GM18907 (cell line): ENCODE results near the gene TASP1.
"Not testable (repeated sequence)": the region's sequence is repeated elsewhere in the genome, so short reads cannot be mapped to it uniquely, and the experiment has no call there.

Experiments used
- ATAC-seq: cut with Tn5 transposase; IDR thresholded peaks from one replicate; pipeline ENCODE4 v1.9.1; 2021; ENCODE audit warnings: mild to moderate bottlenecking, moderate library complexity; ENCODE audit not compliant: unreplicated experiment

The TASP1 gene

GRCh38 chr20:13403453-13403852 is 235.3 kb downstream of the TASP1 start:
- no peak for ATAC-seq

DNA sequence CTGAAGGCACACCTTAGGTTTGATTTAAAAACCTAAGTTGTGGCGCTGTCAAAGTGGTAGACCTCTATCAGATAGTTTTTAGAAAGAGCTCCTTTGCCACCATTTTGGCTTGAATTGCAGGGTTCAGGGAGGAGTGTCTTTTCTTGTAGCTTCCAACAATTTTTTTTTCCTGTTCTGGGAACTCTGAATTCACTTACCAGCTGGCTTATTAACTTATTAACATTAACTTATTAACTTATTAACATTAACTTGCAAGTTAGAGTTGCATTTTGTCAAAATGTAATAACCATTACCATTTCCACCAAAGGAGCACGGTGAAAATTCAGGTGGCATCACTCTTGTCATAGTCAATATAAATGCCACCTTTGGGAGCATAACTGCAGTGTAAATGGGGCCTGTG is 235.7 kb downstream of the TASP1 start:
- ATAC-seq, result no peak

GRCh38 chr20:13402171-13402760 is 236.5 kb downstream of the TASP1 start:
- ATAC-seq, result no peak

DNA sequence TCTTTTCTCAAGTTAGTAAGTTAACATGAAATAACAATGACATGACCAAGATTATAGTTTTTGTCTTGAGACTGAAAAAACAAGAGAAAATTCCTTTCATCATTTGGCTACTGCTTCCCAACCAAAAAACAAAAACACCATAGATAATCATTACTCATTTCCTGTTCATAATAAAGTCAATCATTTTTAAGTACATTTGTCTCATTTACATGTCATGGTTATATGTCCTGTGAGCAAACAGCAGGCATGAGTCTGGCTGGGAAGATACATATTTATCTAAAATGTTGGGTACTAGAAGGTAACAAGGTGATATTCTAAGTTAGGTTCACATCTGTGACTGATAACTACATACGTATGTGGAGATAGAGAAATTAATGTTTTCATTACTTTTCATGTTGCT is 237.1 kb downstream of the TASP1 start:
- ATAC-seq, result no peak

GRCh38 chr20:13400453-13400852 is 238.3 kb downstream of the TASP1 start:
- no peak for ATAC-seq

GRCh38 chr20:13397300-13397724 is 241.4 kb downstream of the TASP1 start:
- no peak for ATAC-seq

- no peak for ATAC-seq
These were observed 241.9 kb downstream of the TASP1 start for GRCh38 chr20:13396826-13397225.

DNA sequence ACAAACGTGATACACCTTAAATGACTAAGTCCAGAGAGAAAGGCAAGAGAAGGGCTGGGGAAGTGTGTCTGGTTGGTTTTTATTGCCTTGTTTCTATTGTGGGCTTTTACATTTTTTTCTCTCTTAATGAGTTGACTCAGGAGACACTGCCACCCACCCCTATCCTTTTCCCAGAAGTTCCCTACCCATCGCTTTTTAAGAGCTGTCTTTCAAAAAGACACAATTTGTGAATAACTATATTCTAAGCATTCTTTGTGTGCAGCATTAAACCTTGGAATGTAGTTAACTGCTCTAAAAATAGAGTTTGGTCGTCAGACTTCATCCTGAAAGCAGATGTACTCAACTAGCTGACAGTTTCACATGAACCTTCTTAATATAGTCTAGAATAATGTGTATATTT is 242.7 kb downstream of the TASP1 start:
- ATAC-seq, result no peak

- no peak for ATAC-seq
These were observed 243.5 kb downstream of the TASP1 start for GRCh38 chr20:13395232-13395631.

DNA sequence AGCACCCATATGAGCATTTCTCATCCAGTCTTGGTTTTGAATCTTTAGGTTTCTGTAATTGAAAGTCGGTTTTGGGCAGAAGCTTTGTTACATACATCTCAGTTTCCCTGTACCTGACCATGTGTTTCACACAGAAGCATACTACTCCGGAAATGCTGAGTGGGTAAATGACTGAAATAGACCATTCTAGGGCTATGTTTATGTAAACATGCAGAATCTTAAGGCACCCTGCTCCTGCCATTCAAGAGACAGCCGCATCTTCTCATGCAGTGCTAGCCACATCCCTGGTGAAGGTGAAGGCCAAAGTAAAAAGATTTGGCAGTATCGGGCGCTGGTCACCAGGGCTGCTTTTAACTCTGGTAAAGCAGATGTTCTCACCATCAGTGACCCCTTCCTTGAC is 246.3 kb downstream of the TASP1 start:
- ATAC-seq, result no peak

GRCh38 chr20:13389115-13389514 is 249.6 kb downstream of the TASP1 start:
- no peak for ATAC-seq

DNA sequence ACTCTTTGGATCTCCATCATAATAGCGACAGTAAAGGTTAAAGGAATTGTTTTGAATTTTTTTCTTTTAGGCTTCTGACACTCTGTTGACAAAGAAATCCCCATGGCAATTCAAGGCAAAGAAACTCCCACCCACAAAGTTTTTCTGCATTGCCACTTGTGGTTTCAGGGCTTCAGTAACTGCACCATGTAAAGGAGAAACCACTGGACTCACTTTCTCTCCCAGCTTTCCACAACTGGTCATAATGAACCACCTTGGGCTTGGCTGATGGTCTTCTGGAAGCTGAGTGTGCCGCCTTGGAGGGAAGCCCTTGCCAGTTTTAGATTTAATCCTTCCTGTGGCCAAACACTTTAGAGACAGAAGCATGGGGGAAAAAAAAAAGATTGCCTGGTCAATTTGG is 254.6 kb downstream of the TASP1 start:
- ATAC-seq, result no peak

DNA sequence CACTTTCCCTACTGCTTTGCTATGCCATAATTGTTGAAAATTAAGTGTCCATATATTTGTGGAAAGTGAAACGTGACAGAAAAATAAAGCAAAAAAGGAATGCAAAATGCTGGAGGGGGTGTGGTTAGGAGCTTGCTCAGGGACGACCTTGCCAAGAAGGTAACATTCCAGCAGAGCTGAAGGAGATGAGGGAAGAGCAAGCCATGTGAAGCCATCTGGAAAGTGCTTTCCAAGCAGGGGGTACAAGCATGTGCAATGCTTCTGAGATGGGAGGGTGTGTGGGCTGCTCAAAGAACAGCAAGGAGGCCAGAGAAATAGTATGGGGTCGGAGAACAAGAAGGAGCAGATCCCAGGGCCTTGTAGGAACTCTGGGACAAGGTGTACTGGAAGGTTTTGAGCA is 255.9 kb downstream of the TASP1 start:
- no peak for ATAC-seq

DNA sequence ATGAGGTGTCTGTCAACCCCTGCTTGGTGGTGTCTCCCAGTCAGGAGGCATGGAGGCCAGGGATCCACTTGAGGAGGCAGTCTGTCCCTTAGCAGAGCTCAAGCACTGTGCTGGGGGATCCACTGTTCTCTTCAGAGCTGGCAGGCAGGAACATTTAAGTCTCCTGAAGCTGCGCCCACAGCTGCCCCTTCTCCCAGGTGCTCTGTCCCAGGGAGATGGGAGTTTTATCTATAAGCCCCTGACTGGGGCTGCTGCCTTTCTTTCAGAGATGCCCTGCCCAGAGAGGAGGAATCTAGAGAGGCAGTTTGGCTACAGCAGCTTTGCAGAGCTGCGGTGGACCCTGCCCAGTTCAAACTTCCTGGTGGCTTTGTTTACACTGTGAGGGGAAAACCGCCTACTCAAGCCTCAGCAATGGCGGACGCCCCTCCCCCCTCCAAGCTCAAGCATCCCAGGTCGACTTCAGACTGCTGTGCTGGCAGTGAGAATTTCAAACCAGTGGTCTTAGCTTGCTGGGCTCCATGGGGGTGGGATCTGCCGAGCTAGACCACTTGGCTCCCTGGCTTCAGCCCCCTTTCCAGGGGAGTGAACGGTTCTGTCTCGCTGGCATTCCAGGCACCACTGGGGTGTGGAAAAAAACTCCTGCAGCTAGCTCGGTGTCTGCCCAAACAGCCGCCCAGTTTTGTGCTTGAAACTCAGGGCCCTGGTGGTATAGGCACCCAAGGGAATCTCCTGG is 258.1 kb downstream of the TASP1 start:
- not testable (repeated sequence) for ATAC-seq

DNA sequence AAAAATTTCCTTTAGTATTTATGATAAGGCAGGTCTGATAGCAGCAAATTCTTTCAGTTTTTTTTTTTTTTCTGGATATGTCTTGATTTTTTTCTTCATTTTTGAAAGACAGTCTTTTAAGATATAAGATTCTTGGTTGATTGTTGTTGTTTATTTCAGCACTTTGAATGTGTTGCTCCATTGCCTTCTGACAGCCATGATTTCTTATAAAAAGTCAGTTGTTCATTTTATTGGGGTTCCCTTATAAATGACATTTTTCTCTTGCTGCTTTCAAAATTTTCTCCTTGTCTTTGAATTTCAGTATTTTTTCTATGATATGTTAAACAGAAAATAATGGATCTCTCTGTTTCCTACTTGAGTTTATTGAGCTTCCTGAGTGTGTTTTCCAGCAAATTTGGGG is 265.3 kb downstream of the TASP1 start:
- ATAC-seq, result no peak

- ATAC-seq, result no peak
These were observed 274.2 kb downstream of the TASP1 start for GRCh38 chr20:13364278-13365170.

DNA sequence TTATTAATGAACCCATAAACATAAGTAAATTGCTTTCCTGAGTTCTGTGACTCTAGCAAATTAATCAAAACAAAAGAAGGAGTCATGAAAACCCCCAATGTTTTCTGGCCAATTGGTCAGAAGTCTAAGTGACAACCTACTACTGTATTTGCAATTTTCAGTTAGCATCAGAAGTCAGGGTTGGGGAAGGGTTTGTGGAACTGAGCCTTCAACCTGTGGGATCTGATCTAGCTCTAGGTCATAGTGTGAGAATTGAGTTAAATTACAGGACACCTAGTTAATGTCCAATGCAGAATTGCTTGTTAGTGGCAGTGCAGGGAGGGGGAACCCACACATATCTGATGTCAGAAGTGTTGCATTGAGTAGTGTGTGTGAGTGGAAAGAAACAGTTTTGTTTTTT is 275.3 kb downstream of the TASP1 start:
- ATAC-seq, result no peak

- ATAC-seq, result not testable (repeated sequence)
These were observed 276.6 kb downstream of the TASP1 start for GRCh38 chr20:13362165-13362564.

GRCh38 chr20:13358936-13359335 is 279.8 kb downstream of the TASP1 start:
- ATAC-seq, result not testable (repeated sequence)

DNA sequence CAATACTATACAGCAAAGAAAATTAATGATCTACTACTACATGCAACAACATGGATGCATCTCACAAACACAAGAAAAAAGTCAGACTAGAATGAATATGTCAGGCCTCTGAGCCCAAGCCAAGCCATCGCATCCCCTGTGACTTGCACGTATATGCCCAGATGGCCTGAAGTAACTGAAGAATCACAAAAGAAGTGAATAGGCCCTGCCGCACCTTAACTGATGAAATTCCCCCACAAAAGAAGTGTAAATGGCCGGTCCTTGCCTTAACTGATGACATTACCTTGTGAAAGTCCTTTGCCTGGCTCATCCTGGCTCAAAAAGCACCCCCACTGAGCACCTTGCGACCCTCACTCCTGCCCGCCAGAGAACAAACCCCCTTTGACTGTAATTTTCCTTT is 280.9 kb downstream of the TASP1 start:
- not testable (repeated sequence) for ATAC-seq

- no peak for ATAC-seq
These were observed 282.1 kb downstream of the TASP1 start for GRCh38 chr20:13356591-13356990.
